GM18858 (cell line): Measurements from ENCODE around the gene CSNK2A2.

Source experiments
- ATAC-seq: cut with Tn5 transposase; IDR thresholded peaks from one replicate; pipeline ENCODE4 v1.9.1; 2021; ENCODE audit not compliant: unreplicated experiment

CSNK2A2 gene

DNA sequence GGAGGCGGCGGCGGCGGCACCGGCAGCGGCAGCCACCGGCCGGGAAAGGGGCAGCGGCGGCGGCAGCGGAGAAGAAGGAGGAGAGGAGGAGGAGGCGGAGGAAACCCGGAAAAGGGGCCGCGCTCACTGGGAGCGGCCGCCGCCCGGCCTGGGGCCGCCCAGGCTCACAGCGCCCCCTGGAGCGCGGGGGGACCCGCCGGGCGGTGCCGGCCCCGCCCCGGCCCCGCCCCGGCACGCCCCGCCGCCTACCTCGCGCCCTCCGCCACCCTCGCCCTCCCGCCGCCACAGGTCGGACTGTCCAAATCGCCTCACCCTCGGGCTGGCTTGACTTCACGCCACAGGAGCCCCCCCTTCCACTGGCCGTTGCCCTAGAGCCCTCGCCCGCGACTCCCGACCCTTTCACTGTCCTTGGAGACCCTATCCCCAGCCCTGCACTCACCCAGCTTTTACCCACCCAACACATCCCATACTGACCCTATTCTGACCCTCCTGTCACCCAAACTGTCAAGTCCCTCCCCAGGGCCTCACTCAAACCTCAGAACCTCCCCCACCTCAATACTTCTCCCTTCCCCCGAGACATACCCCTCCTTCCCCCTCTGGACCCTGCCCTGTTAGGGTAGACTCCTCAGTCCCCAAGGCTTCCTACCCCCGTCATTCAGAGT lies at the start of gene CSNK2A2:
Gene CSNK2A2 (minus strand): TSS at position 85 of the 662 bp plus-strand sequence. CDS start 370 bp downstream, outside the sequence.
- peak; percentile 69 for ATAC-seq

DNA sequence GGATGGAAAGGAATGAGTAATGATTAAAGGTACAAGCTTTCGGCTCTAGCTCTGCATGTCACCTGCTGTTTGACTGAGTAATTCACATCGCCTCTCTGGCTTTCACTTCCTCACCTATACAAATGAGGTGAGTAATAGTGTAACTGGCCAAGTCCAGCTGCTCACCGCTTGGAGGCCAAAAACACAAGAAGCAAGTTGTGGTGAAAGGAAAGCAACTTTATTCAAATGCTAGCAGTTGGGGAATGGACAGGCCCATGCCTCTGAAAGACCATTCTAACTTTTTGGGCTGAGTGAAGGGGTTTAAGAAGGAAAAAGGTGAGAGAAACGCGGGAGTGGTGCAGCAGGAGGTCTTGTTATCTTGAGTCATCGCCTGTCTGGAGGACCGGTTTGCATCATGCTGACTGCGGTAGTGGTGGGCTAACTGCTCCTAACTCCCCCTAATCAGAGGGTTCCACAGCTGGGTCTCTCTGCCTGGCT lies 45.7 kb upstream of the CSNK2A2 start:
- ATAC-seq = peak; percentile 96

DNA sequence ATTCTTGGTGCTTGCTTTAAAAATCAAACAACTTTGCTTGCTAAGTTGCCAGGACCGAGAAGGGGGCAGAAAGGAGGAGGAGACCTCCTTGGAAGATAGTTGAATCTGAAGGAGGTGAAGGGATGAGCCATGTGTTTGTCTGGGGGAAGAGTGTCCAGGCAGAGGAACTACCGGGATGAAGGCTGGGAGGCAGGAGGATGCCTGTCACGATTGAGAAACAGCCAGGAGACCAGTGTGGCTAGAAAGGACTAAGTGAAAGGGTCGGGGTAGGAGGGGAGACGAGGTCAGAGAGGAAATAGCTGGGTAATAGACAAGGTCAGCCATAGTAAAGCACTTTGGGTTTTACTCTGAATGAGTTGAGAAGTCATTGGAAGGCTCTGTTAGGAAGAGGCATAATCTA lies 38.9 kb upstream of the CSNK2A2 start:
- ATAC-seq = no peak

DNA sequence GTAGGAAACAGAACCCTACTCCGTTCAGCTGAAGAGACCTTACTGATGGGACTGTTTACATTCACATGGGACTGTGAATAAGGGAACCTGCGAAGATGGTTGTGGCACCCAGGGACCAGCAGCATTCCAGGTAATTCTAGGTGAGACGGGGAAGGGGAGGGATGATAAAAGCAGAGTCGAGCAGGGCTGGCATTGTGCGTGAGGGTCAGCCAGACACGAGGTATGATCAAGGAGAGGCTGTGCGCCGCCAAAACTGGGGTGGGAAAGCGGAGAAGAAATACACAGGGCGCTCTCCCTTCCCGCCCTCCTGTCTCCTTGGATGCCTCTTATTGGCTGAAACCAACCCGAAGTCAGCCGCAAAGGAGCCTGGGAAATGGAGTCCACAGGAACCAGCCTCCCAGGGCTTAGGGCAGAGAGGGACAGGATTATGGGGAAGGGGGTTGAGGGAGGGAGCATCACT lies 38.4 kb upstream of the CSNK2A2 start:
- peak; percentile 90 for ATAC-seq

DNA sequence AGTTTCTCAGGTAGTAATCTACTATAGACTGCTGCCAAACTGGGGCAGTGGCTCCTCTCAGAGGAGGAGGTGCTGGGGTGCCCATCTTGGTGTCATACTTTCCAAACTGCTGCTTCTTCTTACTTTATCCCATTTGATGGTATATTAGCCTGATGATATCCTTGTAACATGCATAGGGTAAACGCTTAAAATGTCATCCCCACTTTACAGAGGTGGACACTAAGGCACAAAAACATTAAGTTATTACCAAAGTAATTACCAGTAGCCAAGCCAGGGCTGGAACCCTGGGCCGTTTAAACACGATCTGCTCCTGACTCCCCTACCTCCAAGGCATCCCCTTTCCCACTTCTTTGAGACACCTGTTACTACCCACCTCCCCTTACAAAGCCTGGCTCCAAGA lies 37.8 kb upstream of the CSNK2A2 start:
- ATAC-seq = no peak

DNA sequence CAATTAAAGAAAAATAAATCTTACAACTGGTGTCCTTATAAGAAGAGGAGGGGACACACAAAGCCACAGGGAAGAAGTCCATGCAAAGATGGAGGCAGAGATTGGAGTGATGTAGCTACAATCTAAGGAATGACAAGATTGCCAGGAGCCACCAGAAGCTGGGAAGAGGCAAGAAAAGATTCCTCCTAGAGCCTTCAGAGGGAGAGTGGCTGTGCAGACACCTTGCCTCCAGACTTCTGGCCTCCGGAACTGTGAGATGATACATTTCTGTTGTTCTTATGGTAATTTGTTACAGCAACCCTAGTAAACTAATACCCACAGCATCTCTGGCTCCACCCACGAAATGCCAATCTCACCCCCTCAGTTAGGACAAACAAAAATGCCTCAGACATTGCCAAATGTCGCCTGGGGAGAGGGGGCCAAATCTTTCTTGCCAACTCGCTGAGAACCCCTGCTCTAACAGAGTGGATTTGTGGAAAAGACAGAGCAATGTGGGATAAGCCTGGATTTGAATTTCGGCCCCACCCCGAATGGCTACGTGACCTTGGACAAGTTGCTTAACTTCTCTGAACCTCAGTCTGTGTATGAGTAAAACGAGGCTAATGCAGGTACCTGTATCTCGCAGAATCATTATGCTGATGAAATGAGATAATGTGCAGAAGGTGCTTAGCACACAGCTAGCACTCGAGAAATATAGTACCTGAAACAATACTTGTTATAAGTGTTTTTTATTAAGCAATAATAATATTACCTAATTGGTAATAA lies 37.1 kb upstream of the CSNK2A2 start:
- no peak for ATAC-seq

DNA sequence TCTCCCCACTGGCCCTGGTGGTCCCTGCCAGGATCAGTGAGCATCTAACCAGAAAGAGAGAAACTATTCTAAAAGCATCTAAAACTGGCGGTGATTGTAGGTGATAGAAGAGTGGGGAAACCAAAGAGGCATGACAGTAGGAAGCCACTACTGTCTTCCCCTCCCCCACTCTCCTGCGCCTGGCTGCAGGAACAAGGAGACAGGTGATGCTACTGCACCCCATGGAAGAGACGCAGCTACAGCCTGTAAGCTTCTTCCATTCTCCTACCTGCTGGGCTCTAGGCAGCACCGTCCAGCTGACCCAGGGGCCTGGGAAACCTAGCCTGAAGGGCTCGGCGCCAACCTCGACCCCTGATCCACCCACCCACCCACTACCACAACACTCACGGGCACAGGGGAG lies 32.4 kb upstream of the CSNK2A2 start:
- no peak for ATAC-seq

DNA sequence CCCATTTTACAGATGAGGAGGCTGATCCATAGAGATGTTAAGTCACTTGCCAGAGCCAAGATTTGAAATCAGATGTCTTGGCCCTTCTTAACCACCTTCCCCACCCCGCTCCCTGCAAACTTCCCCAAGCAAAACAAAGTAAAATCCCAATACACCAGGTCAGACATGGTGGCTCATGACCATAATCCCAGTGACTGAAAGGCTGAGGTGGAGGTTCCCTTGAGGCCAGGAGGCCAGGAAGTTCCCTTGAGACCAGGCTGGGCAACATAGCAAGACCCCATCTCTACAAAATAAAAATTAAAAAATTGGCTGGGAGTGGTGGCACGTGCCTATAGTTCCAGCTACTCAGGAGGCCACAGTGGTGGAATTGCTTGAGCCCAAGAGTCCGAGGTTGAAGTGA lies 28.9 kb upstream of the CSNK2A2 start:
- ATAC-seq = no peak

DNA sequence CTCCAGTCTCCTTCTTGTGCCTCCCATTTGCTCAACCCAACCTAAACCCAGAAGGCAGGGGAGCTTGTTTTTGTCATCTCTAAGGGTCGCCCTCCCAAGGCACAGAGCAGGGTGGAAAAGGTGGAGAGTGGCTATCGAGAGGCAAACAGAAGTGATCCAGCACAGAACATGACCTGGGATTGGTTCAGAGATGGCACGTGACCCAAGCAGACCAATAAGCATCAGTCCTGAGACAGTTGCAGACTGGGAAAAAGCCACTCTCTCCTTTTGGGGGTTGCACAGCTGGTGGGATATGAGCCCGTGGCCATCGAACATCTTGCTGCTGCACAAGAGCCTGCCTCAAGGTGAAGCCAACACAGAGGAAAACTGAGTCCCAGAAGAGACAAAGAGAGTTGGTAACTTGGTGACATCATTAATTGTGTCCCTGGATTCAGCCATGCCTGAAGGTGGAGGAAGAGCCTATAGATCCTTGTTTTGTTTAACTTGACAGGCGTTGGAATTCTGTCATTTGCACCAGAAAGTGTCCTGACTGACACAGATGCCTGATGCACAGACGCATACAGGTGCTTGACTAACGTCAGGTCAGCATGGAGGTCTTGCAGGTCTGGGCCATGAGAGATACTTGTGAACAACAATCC lies 28.2 kb upstream of the CSNK2A2 start:
- no peak for ATAC-seq

DNA sequence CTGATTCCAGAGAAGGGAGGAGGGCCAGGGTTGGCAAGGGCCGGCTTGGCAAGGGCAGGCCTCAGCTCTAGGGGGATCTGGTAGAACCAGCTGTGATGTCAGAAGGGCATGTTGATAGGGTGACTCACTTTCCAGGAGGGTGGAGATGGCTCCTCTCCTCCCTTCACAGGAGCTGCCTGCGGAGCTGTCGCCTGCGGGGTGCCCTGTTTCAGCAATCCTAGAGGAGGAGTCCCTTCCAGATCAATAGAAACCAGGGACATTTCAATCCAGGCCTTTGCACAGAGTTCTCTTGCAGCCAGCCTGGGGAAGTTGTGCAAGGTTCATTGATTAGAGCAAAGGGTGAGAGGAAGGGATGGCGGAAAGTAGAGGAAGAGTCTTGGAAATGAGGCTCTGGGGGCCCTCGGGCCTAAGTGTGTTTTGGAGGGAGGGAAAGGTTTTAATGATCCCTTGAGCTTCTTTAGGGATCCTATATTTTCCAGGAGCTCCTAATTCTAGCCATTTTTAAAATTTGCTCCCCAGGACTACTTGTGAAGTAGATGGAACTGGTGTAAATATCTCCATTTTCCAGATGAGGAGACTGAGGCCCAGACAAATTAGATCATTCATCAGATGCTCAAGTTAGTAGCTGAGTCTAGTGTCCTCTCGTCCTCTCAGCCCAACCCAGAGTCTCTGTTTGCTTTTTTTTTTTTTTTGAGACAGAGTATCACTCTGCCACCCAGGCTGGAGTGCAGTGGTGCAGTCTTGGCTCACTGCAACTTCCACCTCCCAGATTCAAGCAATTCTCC lies 24.8 kb upstream of the CSNK2A2 start:
- ATAC-seq = no peak

DNA sequence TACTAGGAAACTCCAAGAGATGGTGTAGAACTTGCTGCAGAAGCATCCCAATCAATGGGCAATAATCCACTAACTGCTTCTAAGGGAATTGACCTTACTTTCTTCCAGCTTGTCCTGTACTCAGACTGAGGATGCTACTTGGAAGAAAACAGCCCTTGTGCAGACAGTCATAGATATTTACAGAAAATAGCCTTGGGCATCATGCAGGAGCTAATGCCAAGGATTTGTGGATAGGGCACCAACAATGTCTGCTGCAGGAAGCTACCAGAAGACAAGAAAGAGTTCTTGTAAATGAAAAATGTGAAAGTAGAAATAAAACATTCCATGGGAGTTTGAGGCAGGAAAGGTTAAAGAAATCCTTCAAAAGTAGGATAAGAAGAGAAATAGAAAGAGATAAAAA lies 21.5 kb upstream of the CSNK2A2 start:
- ATAC-seq = no peak

DNA sequence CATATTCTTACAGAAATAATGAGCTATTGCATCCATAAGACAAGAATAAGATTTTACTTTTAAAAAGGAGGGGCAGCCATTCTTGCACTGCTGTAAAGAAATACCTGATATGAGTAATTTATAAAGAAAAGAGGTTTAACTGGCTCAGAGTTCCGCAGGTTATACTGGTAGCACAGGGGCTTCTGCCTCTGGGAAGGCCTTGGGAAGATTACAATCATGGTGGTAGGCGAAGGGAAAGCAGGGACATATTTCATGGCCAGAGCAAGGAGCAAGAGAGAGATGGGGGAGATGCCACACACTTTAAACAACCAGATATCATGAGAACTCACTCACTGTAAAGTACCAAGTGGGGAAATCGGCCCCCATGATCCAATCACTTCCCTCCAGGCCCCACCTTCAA lies 20.9 kb upstream of the CSNK2A2 start:
- ATAC-seq = no peak

DNA sequence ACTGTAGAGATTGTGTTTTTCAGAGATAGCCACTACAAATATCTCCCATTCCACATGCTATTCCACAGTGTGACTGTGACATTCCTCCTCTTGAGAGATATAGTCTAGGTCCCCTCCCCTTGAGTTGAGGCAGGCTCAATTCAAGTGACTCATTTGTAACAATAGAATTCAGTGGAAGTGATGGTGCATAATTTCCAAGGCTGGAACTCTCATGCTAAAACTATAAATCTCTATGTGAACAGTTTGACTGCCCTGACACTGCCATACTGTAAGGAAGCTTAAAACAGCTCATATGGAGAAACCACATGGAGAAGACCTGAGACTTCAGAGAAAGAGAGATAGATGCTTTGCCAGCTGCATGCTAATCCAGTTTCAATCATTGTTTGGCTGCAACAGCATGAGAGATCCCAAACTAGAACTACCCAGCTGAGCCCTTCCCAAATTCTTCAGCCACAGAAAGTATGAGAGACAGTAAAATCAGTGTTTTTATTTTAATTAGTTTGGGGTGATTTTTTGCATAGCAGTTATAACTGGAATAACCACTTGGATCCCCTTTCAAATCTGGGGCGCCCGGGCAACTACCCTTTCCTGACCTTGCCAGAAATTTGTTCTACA lies 19.5 kb upstream of the CSNK2A2 start:
- ATAC-seq = no peak

DNA sequence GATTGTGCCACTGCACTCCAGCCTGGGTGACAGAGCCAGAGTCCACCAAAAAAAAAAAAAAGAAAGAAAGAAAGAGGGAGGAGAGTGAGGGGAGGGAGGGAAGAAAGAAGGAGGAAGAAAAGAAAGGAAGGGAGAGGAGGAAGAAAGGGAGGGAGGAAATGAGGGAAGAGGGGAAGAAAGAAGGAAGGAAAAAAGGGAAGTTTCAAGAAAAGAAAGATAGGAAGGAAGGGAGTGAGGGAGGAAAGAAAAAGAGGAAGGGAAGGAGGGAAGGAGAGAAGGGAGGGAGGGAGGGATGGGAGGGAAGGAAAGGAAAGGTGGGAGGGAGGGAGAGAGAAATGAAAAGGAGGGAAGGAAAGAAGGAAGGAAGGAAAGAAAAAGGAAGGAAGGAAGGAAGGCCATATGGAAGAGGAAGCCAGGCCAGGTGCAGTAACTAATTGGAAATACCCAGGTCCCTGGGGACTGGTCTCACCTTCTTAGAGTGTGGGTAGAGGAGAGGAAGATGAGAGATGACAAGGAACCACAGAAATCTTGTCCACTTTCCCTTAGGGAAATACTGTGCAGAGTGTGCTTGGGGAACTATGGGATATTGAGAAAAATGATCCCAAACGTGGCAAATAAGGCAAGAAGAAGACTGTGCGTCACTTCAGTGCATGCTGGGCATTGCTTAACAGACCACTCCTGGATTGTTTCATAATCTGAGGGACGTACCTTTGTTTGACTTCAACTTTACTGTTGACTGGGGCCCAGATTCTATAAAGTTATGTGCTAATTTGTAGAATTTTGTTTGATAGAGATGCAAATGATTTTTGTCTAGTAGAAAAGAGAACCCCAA lies 15.1 kb upstream of the CSNK2A2 start:
- ATAC-seq = no peak

DNA sequence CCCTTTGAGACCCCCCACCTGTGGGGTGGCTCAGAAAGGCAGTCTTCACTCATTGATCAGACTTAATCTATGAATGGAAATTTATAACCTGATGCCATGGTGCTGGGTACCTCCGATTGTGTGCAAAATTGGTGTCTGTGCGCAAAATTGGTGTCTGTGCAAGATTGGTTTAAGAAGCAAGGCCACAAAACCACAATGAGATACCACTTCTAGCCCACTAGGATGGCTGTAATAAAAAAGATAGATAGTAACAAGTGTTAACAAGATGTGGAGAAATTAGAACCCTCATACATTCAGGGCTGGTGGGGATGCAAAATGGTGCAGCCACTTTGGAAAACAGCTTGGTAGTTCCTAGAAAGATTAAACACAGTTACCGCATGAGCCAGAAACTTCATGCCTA lies 13.9 kb upstream of the CSNK2A2 start:
- ATAC-seq = no peak

DNA sequence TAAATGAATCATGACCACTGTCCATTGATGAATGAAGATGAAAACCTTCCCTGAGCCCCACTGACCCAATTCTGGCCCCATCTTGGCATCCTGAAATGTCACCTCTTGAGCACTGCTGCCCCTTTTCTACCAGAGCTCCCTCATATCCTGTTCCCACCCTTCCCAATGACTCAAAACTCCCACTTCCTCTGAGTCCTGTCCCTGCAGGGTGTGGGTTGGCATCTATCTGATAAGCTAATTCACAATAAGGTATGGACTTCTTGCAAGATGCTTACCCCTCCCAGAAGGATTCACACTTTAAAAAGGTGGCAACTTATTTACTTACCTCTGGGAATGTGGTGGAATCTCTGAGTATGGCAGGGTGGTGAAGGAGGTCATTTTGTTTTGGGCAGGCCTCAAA lies 13.3 kb upstream of the CSNK2A2 start:
- no peak for ATAC-seq

DNA sequence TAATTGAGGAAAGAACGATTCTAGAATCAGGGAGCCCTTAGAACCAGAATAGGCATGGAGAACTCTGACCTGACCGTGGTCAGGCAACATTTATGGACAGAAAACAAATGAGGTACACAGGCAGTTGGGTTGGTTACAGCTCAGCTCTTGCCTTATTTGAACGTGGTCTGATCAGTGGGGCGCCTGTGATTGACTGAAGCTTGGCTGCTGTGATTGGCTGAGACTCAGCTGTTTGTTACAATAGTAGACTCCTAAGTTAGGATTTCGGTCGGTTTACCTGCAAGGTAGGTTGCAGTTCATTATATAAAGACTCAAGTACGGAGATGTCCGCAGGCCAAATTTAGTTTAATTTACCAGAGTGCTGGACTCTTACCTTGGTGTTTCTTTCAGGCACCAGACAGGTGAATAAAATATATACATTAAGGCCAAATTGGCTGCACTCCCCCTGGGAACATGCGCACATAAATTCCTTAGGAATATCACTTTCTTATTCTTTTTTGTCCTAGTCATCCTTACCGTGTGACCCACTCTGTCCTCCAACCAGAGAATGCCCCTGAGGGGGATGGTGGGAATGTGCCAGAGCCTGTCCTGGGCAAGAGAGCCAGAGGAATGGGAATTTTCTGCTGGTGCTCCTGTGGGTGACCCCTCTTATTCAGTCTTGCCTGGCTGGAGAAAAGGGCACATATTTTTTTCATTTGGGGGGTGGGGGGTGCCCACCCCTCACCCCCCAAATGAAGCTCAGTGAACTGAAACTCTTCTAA lies 7.5 kb upstream of the CSNK2A2 start:
- ATAC-seq = no peak

DNA sequence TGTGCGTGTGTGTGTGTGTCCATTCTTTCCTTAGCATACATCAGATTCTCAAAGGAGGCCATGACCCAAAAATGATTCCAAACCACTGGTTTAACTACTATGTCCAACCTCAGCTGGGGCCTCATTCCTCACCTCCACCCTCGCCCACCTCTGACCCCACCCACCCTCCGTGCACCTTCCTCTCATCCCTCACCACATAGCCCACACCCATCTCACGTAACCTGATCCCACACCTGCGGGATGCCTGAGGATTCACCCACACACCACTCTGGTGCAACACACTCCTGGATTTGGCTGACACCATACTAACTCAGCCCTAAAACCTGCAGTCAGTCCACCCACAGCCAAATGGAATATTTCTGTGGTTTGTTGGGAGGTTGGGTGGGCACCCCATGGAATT lies 3.3 kb upstream of the CSNK2A2 start:
- no peak for ATAC-seq
